NCI-H82 treated with DMSO at 0.1 percent for 48 hours (cell line): Measurements from ENCODE around the gene ERVK3-1.
A peak's percentile ranks its signal among the peaks of the same experiment; 100 is the strongest.
"Not testable (repeated sequence)": the region's sequence is repeated elsewhere in the genome, so short reads cannot be mapped to it uniquely, and the experiment has no call there.

Experiments used
- DNase-seq: peaks from one replicate; lab custom pipeline; 2025; ENCODE audit not compliant: unreplicated experiment; lab: John Stamatoyannopoulos, UW

Gene ERVK3-1

GRCh38 chr19:58305065-58305931 is at the start of gene ERVK3-1:
ERVK3-1 (plus strand) TSS chr19:58305377; CDS start chr19:58312169, 6,792 bp downstream.
- peak; percentile 90 for DNase-seq

- DNase-seq = not testable (repeated sequence)
Observed at GRCh38 chr19:58258259-58258658, 46.9 kb upstream of the ERVK3-1 start.

GRCh38 chr19:58261600-58261967 is 43.6 kb upstream of the ERVK3-1 start:
- DNase-seq = no peak

- DNase-seq = no peak
Observed at GRCh38 chr19:58261968-58262921, 42.9 kb upstream of the ERVK3-1 start.

- DNase-seq = no peak
Observed at GRCh38 chr19:58262922-58263296, 42.3 kb upstream of the ERVK3-1 start.

- no peak for DNase-seq
Observed at GRCh38 chr19:58265100-58265499, 40.1 kb upstream of the ERVK3-1 start.

- no peak for DNase-seq
Observed at GRCh38 chr19:58268344-58268743, 36.8 kb upstream of the ERVK3-1 start.

GRCh38 chr19:58274771-58275201 is 30.4 kb upstream of the ERVK3-1 start:
- DNase-seq = no peak

GRCh38 chr19:58275564-58275963 is 29.6 kb upstream of the ERVK3-1 start:
- DNase-seq = no peak

GRCh38 chr19:58277197-58277596 is 28.0 kb upstream of the ERVK3-1 start:
- DNase-seq = no peak

- DNase-seq = no peak
Observed at GRCh38 chr19:58277748-58278540, 27.2 kb upstream of the ERVK3-1 start.

- DNase-seq = peak; percentile 97
Observed at GRCh38 chr19:58278541-58279041, 26.6 kb upstream of the ERVK3-1 start, which contains the start of gene ZNF8. ZNF8 (plus strand) TSS chr19:58278955; CDS start chr19:58279082, 127 bp downstream.

- peak; percentile 20 for DNase-seq
Observed at GRCh38 chr19:58279042-58279924, 25.9 kb upstream of the ERVK3-1 start.

- DNase-seq = no peak
Observed at GRCh38 chr19:58279925-58280316, 25.3 kb upstream of the ERVK3-1 start.

GRCh38 chr19:58284199-58284598 is 21.0 kb upstream of the ERVK3-1 start:
- no peak for DNase-seq

- no peak for DNase-seq
Observed at GRCh38 chr19:58291943-58292342, 13.2 kb upstream of the ERVK3-1 start.

- no peak for DNase-seq
Observed at GRCh38 chr19:58294743-58295374, 10.3 kb upstream of the ERVK3-1 start.

- no peak for DNase-seq
Observed at GRCh38 chr19:58296104-58296503, 9.1 kb upstream of the ERVK3-1 start.

GRCh38 chr19:58300620-58301019 is 4.6 kb upstream of the ERVK3-1 start:
- no peak for DNase-seq
